Endodermal cell (in vitro differentiated cells): ENCODE results near the gene PRDM15. TPM values are rescaled to one million over a fixed set of nuclear protein-coding genes. Genes with fewer than 3 reads are reported as not detected.

ENCODE experiments used
- DNase-seq: peaks from one replicate; pipeline ENCODE4 v3.0.0-alpha.2; 2017
- H3K27ac ChIP-seq: 2 replicates; pipeline ENCODE4 v1.5.1; 2013; ENCODE audit warnings: mild to moderate bottlenecking, low read depth, low read length, moderate library complexity
- H3K27me3 ChIP-seq: 2 replicates; pipeline ENCODE4 v1.6.1; 2013; ENCODE audit warnings: mild to moderate bottlenecking, low read length, moderate library complexity; ENCODE audit not compliant: insufficient read depth, control insufficient read depth, poor library complexity, severe bottlenecking
- H3K36me3 ChIP-seq: 2 replicates; pipeline ENCODE4 v1.7.0; 2013; ENCODE audit warnings: mild to moderate bottlenecking, low read length, moderate library complexity; ENCODE audit not compliant: control insufficient read depth, insufficient read depth
- H3K4me1 ChIP-seq: one replicate; pipeline ENCODE4 v1.7.0; 2013; ENCODE audit warnings: low read length; ENCODE audit not compliant: control insufficient read depth, insufficient read depth
- H3K4me3 ChIP-seq: 2 replicates; pipeline ENCODE4 v1.5.1; 2013; ENCODE audit warnings: mild to moderate bottlenecking, low read length, moderate library complexity
- H3K9ac ChIP-seq: 2 replicates; pipeline ENCODE4 v1.6.1; 2013; ENCODE audit warnings: mild to moderate bottlenecking, low read length, moderate library complexity; ENCODE audit not compliant: poor library complexity, severe bottlenecking; ENCODE audit errors: extremely low read depth
- H3K9me3 ChIP-seq: 2 replicates; pipeline ENCODE4 v1.6.1; 2013; ENCODE audit warnings: mild to moderate bottlenecking, low read length, moderate library complexity; ENCODE audit not compliant: control insufficient read depth
- H3K27ac Mint-ChIP-seq: 2 replicates; pipeline ENCODE4 v1.8.0; 2020; ENCODE audit warnings: mixed read lengths
- H3K27me3 Mint-ChIP-seq: 2 replicates; pipeline ENCODE4 v1.8.0; 2021; ENCODE audit warnings: mild to moderate bottlenecking, mixed read lengths; ENCODE audit not compliant: insufficient read depth
- H3K36me3 Mint-ChIP-seq: 2 replicates; pipeline ENCODE4 v1.8.0; 2020; ENCODE audit warnings: low read depth, mixed read lengths
- H3K4me1 Mint-ChIP-seq: 2 replicates; pipeline ENCODE4 v1.8.0; 2020; ENCODE audit warnings: mixed read lengths
- H3K4me3 Mint-ChIP-seq: 2 replicates; pipeline ENCODE4 v1.8.0; 2020; ENCODE audit warnings: mild to moderate bottlenecking, moderate library complexity, mixed read lengths
- H3K9me3 Mint-ChIP-seq: 2 replicates; pipeline ENCODE4 v1.8.0; 2020; ENCODE audit warnings: mild to moderate bottlenecking, mixed read lengths
- WGBS, 2 experiments: methylation state at CpG; one replicate each; pipeline versions ENCODE4 v1.1.5 to v1.1.7; 2013; ENCODE audit warnings: missing lambda C conversion rate in 2 of 2, mixed read lengths in 1 of 2; ENCODE audit not compliant: insufficient coverage in 1 of 2, insufficient read length in 1 of 2; 5-methylcytosine and 5-hydroxymethylcytosine counted together
- total RNA-seq, 2 donors: library from RNA; stranded (reverse); fragmentation: NEBNext Ultra II Directional in 1 of 2; extraction: Animal tissue kit (Norgen Biotek cat#: 25700) in 1 of 2; gene quantifications; 2 replicates in 1 of 2; 3 replicates in 1 of 2; pipeline ENCODE4 v1.2.1, GENCODE V29; 2021
- TF ChIP-seq, protein P1 (sequence below): fragments of 200-600 bp; sonication (generic); conservative IDR thresholded peaks from 2 replicates; pipeline ENCODE4 v1.5.0; 2021; ENCODE audit warnings: antibody characterized with exemption, mild to moderate bottlenecking

PRDM15 gene
- total RNA-seq, 2 donors from 2014 or later, result 8.8 to 10.1 TPM

- no peaks in the 10 kb centered on the region for H3K36me3 ChIP-seq
- H3K9me3 ChIP-seq, result no peaks in the 10 kb centered on the region
- TF ChIP-seq, protein P1, sequence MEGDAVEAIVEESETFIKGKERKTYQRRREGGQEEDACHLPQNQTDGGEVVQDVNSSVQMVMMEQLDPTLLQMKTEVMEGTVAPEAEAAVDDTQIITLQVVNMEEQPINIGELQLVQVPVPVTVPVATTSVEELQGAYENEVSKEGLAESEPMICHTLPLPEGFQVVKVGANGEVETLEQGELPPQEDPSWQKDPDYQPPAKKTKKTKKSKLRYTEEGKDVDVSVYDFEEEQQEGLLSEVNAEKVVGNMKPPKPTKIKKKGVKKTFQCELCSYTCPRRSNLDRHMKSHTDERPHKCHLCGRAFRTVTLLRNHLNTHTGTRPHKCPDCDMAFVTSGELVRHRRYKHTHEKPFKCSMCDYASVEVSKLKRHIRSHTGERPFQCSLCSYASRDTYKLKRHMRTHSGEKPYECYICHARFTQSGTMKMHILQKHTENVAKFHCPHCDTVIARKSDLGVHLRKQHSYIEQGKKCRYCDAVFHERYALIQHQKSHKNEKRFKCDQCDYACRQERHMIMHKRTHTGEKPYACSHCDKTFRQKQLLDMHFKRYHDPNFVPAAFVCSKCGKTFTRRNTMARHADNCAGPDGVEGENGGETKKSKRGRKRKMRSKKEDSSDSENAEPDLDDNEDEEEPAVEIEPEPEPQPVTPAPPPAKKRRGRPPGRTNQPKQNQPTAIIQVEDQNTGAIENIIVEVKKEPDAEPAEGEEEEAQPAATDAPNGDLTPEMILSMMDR, result no peak
- Mint-ChIP-seq H3K27ac (no peak overlapping the region), H3K9me3 (no peaks in the 10 kb centered on the region), H3K36me3 (peaks cover 13% of the 10 kb centered on the region), H3K27me3 (no peaks in the 10 kb centered on the region), H3K4me3 (no peak overlapping the region), H3K4me1 (peaks cover 9% of the 10 kb centered on the region)
- 85 to 87% methylated on average over 7 of the region's 7 CpGs for WGBS, 2 experiments
- H3K9ac ChIP-seq, result no peak overlapping the region
- no peaks in the 10 kb centered on the region for H3K4me1 ChIP-seq
- DNase-seq, result no peak
- no peaks in the 10 kb centered on the region for H3K27me3 ChIP-seq
- H3K4me3 ChIP-seq, result no peak overlapping the region
- H3K27ac ChIP-seq, result no peak overlapping the region
Measured at GRCh38 chr21:41886328-41886727, 7.2 kb upstream of the PRDM15 start.

DNA sequence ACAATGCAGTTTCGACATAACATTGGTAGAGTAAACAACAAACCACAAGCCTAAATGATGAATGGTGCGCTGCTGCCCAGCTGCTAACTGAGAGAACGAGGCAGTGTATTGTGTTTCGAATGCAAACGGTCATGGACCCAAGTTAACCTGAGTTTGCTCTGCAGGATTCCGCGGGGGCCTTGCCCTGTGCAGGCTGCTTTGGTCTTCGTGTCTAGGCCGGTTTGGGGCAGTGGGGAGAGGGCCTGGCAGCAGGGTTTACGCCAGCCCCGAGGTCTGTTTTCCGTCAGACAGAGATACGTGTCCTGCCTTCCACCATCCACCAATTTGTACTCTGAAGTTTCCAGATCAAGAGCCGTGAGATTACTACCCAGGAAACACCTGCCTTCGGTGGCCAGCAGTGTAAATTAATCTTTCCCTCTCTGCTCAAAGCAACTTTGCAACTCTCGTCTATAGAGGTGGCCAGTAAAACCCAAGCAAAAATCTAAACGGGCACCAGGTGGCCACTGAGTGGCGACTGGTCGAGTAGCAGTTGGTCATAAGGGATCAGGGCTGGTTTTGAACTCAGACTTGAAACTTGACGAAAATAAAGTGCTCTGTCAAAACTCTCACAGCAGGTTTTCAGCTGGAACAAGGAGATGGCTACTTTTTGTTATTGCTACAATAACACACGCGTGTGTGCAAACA lies 6.3 kb upstream of the PRDM15 start:
- Mint-ChIP-seq H3K4me1 (peaks cover 9% of the 10 kb centered on the region), H3K36me3 (peaks cover 13% of the 10 kb centered on the region), H3K4me3 (no peak overlapping the region), H3K9me3 (no peaks in the 10 kb centered on the region), H3K27me3 (no peaks in the 10 kb centered on the region), H3K27ac (no peak overlapping the region)
- DNase-seq, result no peak
- TF ChIP-seq, protein P1, result peak; percentile 49
- Histone ChIP-seq H3K36me3 (no peaks in the 10 kb centered on the region), H3K27ac (no peak overlapping the region), H3K9me3 (no peaks in the 10 kb centered on the region), H3K27me3 (no peaks in the 10 kb centered on the region), H3K4me1 (no peaks in the 10 kb centered on the region), H3K4me3 (no peak overlapping the region), H3K9ac (no peak overlapping the region)
- 84 to 88% methylated on average over 19 to 22 of the region's 22 CpGs for WGBS, 2 experiments

DNA sequence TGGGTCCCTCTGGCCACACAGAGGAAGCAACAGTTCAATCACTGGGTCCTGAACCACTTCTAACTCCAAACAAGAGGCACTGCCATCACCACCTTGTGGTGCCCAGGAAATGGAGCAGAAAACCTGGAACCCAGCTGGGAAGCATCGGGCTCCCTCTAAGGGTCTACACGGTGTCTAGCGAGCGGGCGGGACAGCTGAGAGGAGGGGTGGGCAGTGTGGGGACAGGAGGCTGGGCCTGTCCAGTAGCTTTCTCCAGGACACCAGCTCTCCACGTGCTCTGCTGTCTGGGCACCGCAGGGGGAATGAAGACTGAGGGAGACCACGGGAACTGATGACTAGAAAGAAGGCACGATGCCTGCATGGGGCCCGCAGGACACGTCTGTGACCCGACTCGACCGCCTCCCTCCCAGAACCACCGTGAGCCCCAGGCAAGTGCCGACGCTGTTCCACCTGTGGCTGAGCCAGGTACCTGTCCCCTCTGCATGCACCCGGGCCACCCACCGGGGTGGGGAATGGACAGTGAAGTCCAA lies 5.4 kb upstream of the PRDM15 start:
- H3K4me3 Mint-ChIP-seq, result no peak overlapping the region
- H3K4me3 ChIP-seq, result no peak overlapping the region
- WGBS, 2 experiments, result 92 to 98% methylated on average over 13 to 19 of the region's 19 CpGs

More for the DNA sequence above, 5.4 kb upstream of the PRDM15 start:
- Histone ChIP-seq H3K9ac (no peak overlapping the region), H3K4me1 (no peaks in the 10 kb centered on the region), H3K27ac (no peak overlapping the region), H3K27me3 (no peaks in the 10 kb centered on the region), H3K36me3 (no peaks in the 10 kb centered on the region), H3K9me3 (no peaks in the 10 kb centered on the region)
- H3K27ac Mint-ChIP-seq, result no peak overlapping the region
- H3K9me3 Mint-ChIP-seq, result no peaks in the 10 kb centered on the region
- H3K27me3 Mint-ChIP-seq, result no peaks in the 10 kb centered on the region
- H3K36me3 Mint-ChIP-seq, result peaks cover 13% of the 10 kb centered on the region
- TF ChIP-seq, protein P1, result no peak
- peaks cover 9% of the 10 kb centered on the region for H3K4me1 Mint-ChIP-seq
- peak; percentile 35 for DNase-seq
